GM19099 (cell line): ENCODE measurements around the gene ANO1.

Experiments used
- POLR2A ChIP-seq: IDR thresholded peaks from 3 replicates; pipeline ENCODE4 v1.6.1; 2011; ENCODE audit warnings: low read depth; ENCODE audit not compliant: insufficient read length; ENCODE audit errors: extremely low read depth

The ANO1 gene

GRCh38 chr11:70139785-70140410, 61.8 kb downstream of the ANO1 start:
- no peak for TF ChIP-seq POLR2A

GRCh38 chr11:70140711-70141485, 62.8 kb downstream of the ANO1 start:
- no peak for TF ChIP-seq POLR2A

GRCh38 chr11:70141486-70142220, 63.5 kb downstream of the ANO1 start:
- no peak for TF ChIP-seq POLR2A

- TF ChIP-seq POLR2A, result no peak
Measured at GRCh38 chr11:70142221-70142875, 64.2 kb downstream of the ANO1 start.

GRCh38 chr11:70144262-70144661, 66.1 kb downstream of the ANO1 start:
- TF ChIP-seq POLR2A, result no peak

GRCh38 chr11:70145071-70145470, 67.0 kb downstream of the ANO1 start:
- no peak for TF ChIP-seq POLR2A

- TF ChIP-seq POLR2A, result no peak
Measured at GRCh38 chr11:70145841-70146240, 67.7 kb downstream of the ANO1 start.

GRCh38 chr11:70146299-70146698, 68.2 kb downstream of the ANO1 start:
- no peak for TF ChIP-seq POLR2A

- TF ChIP-seq POLR2A, result no peak
Measured at GRCh38 chr11:70146895-70147520, 68.9 kb downstream of the ANO1 start.

- no peak for TF ChIP-seq POLR2A
Measured at GRCh38 chr11:70147668-70148067, 69.6 kb downstream of the ANO1 start.

- TF ChIP-seq POLR2A, result no peak
Measured at GRCh38 chr11:70151671-70152070, 73.6 kb downstream of the ANO1 start.

- TF ChIP-seq POLR2A, result no peak
Measured at GRCh38 chr11:70153133-70153727, 75.1 kb downstream of the ANO1 start.

GRCh38 chr11:70155386-70155785, 77.3 kb downstream of the ANO1 start:
- no peak for TF ChIP-seq POLR2A

GRCh38 chr11:70156291-70157037, 78.3 kb downstream of the ANO1 start:
- TF ChIP-seq POLR2A, result no peak
